Measurements from ENCODE around the gene PGLYRP1. TPM values are rescaled to one million over a fixed set of nuclear protein-coding genes. Genes with fewer than 3 reads are reported as not detected.
A peak's percentile ranks its signal among the peaks of the same experiment; 100 is the strongest.

The PGLYRP1 gene
- total RNA-seq, 2 experiments from 2014 or later: not detected

DNA sequence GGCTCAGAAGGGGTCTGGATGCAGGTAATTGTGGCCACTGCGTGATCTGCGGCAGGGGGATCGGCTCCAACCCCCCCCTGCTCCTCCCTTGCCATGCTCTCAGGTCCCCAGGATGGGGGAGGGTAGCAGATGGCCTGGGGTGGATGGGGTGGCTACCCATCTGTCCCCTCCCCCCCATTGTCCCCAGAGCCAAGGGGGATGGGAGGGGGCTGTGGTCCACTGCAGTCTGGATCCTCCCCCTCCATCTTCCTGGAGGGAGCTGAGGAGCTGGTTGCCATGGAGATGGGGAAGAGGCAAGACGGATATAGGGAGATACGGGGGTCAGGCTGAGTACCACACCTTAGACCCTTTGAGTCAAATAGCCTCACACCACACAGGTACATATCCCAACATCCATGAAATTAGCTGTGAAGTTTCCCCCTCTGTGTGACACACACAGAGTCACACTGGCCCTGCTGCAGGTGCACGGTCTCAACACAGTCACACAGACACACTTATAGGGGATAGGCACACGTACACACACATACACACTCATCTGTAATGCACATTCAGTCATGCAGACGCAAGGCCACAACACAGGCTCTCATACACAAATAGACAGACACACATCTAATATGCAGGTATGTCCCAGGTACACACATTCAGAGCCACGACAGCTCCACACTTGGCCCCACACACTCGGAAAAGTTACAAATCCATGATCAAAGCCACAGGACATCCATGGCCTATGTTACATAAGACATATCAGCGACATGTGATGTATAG lies 47.4 kb downstream of the PGLYRP1 start:
- no peaks in the 10 kb centered on the region for H3K36me3 ChIP-seq (ENCODE audit: insufficient read depth, low read length)
- H4K20me1 ChIP-seq (ENCODE audit: insufficient read depth, low read length): no peaks in the 10 kb centered on the region
- intact Hi-C loops (cut with micrococcal nuclease; ENCODE audit: unreplicated experiment): no loop called here

GRCh38 chr19:45973553-45974338 lies 49.1 kb downstream of the PGLYRP1 start, which contains the start of gene NOVA2:
TSS of gene NOVA2 (minus strand) at chr19:45973865. CDS start at chr19:45973351, 514 bp downstream.
- Histone ChIP-seq H3K79me2 (ENCODE audit: insufficient read depth, low read depth, low read length) (no peaks in the 10 kb centered on the region), H3K4me3 (ENCODE audit: low read depth, low read length, poor library complexity, severe bottlenecking) (peak within 1 kb of the TSS; percentile 43), H3K36me3 (ENCODE audit: insufficient read depth, low read length) (no peaks in the 10 kb centered on the region), H3K27ac (ENCODE audit: low read depth, low read length, poor library complexity, severe bottlenecking) (no peak within 1 kb of the TSS), H2AFZ (ENCODE audit: low read length) (no peak within 1 kb of the TSS), H3K9me3 (ENCODE audit: low read length) (no peaks in the 10 kb centered on the region), H4K20me1 (ENCODE audit: insufficient read depth, low read length) (no peaks in the 10 kb centered on the region), H3K9me2 (ENCODE audit: insufficient read depth, low read length) (no peaks in the 10 kb centered on the region), H3K4me1 (ENCODE audit: insufficient read depth, low read length, poor library complexity, severe bottlenecking) (peaks cover 9% of the 10 kb centered on the region), H3K4me2 (ENCODE audit: low read length) (peak within 1 kb of the TSS; percentile 44; the same call in 1 of the 2 replicates)
- DNase-seq (ENCODE audit: low spot score): peak; percentile 57
- intact Hi-C loops (cut with micrococcal nuclease; ENCODE audit: unreplicated experiment): no loop called here
- POLR2A ChIA-PET: no interaction called here
- BruUV-seq (replicated peaks): no TSS peak
- CTCF ChIA-PET (ENCODE audit: unreplicated experiment): no interaction called here
- TF ChIP-seq, protein P1, sequence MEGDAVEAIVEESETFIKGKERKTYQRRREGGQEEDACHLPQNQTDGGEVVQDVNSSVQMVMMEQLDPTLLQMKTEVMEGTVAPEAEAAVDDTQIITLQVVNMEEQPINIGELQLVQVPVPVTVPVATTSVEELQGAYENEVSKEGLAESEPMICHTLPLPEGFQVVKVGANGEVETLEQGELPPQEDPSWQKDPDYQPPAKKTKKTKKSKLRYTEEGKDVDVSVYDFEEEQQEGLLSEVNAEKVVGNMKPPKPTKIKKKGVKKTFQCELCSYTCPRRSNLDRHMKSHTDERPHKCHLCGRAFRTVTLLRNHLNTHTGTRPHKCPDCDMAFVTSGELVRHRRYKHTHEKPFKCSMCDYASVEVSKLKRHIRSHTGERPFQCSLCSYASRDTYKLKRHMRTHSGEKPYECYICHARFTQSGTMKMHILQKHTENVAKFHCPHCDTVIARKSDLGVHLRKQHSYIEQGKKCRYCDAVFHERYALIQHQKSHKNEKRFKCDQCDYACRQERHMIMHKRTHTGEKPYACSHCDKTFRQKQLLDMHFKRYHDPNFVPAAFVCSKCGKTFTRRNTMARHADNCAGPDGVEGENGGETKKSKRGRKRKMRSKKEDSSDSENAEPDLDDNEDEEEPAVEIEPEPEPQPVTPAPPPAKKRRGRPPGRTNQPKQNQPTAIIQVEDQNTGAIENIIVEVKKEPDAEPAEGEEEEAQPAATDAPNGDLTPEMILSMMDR (conservative IDR thresholded peaks at IDR 0.05; ENCODE audit: low read length): no peak
- no peak for TF ChIP-seq EZH2phosphoT487 (IDR thresholded peaks at IDR 0.05; ENCODE audit: borderline replicate concordance, low read depth, low read length)

More for the DNA sequence above, 47.4 kb downstream of the PGLYRP1 start:
- no peaks in the 10 kb centered on the region for H3K79me2 ChIP-seq (ENCODE audit: insufficient read depth, low read depth, low read length)
- H3K4me1 ChIP-seq (ENCODE audit: insufficient read depth, low read length, poor library complexity, severe bottlenecking): peaks cover 9% of the 10 kb centered on the region
- TF ChIP-seq, protein P1 (conservative IDR thresholded peaks at IDR 0.05; ENCODE audit: low read length): no peak
- no peak for TF ChIP-seq EZH2phosphoT487 (IDR thresholded peaks at IDR 0.05; ENCODE audit: borderline replicate concordance, low read depth, low read length)
- H3K9me3 ChIP-seq (ENCODE audit: low read length): no peaks in the 10 kb centered on the region
- no peak overlapping the region for H3K4me3 ChIP-seq (ENCODE audit: low read depth, low read length, poor library complexity, severe bottlenecking)
- ChIA-PET CTCF (ENCODE audit: unreplicated experiment) (no interaction called here), POLR2A (interaction anchor here (0.7 kb wide), 1 partner anchor 15 kb away, joined by 5 read pairs; no protein-coding TSS in a partner anchor)
- no peak for DNase-seq (ENCODE audit: low spot score)
- H3K27ac ChIP-seq (ENCODE audit: low read depth, low read length, poor library complexity, severe bottlenecking): no peak overlapping the region
- H3K4me2 ChIP-seq (ENCODE audit: low read length): no peak overlapping the region
- H2AFZ ChIP-seq (ENCODE audit: low read length): no peak overlapping the region
- no peaks in the 10 kb centered on the region for H3K9me2 ChIP-seq (ENCODE audit: insufficient read depth, low read length)
- no TSS peak for BruUV-seq (replicated peaks)
